MM.1S (cell line): ENCODE results near the gene SAP30.

Experiments
- EZH2 ChIP-seq: fragments of 300-600 bp; sonication (generic); optimal IDR thresholded peaks from 2 replicates; pipeline ENCODE3; 2017; ENCODE audit warnings: low read depth, mild to moderate bottlenecking, antibody characterized with exemption, low read length, mixed read lengths
- TF ChIP-seq, protein P1 (sequence below): fragments of 300-600 bp; sonication (generic); IDR thresholded peaks from 2 replicates; pipeline ENCODE4 v1.5.1; 2016; ENCODE audit warnings: antibody characterized with exemption, low read length, mixed read lengths

GRCh38 chr4:173405840-173406606 is 35.3 kb downstream of the SAP30 start:
- TF ChIP-seq, protein P1, sequence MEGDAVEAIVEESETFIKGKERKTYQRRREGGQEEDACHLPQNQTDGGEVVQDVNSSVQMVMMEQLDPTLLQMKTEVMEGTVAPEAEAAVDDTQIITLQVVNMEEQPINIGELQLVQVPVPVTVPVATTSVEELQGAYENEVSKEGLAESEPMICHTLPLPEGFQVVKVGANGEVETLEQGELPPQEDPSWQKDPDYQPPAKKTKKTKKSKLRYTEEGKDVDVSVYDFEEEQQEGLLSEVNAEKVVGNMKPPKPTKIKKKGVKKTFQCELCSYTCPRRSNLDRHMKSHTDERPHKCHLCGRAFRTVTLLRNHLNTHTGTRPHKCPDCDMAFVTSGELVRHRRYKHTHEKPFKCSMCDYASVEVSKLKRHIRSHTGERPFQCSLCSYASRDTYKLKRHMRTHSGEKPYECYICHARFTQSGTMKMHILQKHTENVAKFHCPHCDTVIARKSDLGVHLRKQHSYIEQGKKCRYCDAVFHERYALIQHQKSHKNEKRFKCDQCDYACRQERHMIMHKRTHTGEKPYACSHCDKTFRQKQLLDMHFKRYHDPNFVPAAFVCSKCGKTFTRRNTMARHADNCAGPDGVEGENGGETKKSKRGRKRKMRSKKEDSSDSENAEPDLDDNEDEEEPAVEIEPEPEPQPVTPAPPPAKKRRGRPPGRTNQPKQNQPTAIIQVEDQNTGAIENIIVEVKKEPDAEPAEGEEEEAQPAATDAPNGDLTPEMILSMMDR, result no peak
- TF ChIP-seq EZH2, result no peak
